T-helper 2 cell treated with Interferon-gamma antibody and Interleukin-4, amounts not matched to agents 5 μg/mL and 100 μg/mL, for 36 hours (primary cell): ENCODE results near the gene GNAQ.

Experiments
- DNase-seq: peaks from one replicate; pipeline ENCODE4 v3.0.0; 2021; ENCODE audit warnings: low spot score
- H3K27ac Mint-ChIP-seq: one replicate; pipeline ENCODE4 v1.8.0; 2021; ENCODE audit warnings: mild to moderate bottlenecking, mixed read lengths
- H3K27me3 Mint-ChIP-seq: one replicate; pipeline ENCODE4 v1.8.0; 2021; ENCODE audit warnings: low read depth, mixed read lengths
- H3K36me3 Mint-ChIP-seq: one replicate; pipeline ENCODE4 v1.8.0; 2021; ENCODE audit warnings: low read depth, mixed read lengths
- H3K4me1 Mint-ChIP-seq: one replicate; pipeline ENCODE4 v1.8.0; 2021; ENCODE audit warnings: low read depth, mixed read lengths
- H3K4me3 Mint-ChIP-seq: one replicate; pipeline ENCODE4 v1.8.0; 2022; ENCODE audit warnings: mild to moderate bottlenecking, moderate library complexity, mixed read lengths
- H3K9me3 Mint-ChIP-seq: one replicate; pipeline ENCODE4 v1.8.0; 2021; ENCODE audit warnings: mixed read lengths

GNAQ gene

DNA sequence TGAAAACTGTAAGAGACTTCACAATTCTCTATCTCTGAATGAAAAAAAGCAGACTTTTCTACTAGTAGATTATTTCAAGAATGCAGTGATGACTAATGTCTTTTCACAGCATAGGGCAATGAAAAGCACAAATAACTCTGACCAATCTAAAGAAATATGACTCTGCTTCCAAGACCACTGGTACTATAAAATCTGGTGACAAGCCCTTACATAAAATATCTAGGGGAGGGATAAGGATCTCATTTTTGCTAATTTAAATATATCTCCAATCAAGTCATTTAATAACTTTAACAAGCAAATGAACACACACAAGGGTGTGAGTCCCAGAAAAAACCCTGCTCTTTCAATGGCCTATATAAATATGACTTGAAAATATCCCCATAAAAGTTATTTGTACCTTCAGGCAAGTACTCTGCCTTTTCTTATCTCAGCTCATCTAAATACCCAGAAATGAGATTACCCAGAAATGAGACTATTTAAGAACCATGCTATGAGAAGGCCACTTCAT is 105.2 kb downstream of the GNAQ start:
- Mint-ChIP-seq H3K4me3 (peak overlapping the region; percentile 42), H3K27me3 (no peaks in the 10 kb centered on the region), H3K9me3 (no peaks in the 10 kb centered on the region), H3K27ac (peak overlapping the region; percentile 69), H3K4me1 (peaks cover 42% of the 10 kb centered on the region), H3K36me3 (peaks cover 36% of the 10 kb centered on the region)
- DNase-seq = no peak

DNA sequence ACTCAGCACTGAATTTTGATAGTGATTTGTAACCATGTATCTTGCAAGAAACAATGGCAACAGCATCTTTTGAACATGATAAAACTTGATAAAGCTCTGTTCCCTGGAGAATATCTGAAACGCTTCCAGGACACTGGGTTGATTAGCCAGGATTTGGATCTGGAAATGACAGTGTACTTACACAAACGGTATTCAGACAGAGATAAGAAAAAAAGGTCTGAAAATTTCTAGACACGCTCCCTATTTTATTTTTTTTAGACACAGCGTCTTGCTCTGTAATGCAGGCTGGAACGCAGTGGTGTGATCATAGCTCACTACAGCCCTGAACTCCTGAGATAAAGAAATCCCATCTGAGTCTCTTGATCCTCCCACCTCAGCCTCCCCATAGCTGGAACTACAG is 109.0 kb downstream of the GNAQ start:
- Mint-ChIP-seq H3K36me3 (peaks cover 41% of the 10 kb centered on the region), H3K27me3 (no peaks in the 10 kb centered on the region), H3K4me3 (no peak overlapping the region), H3K4me1 (peaks cover 41% of the 10 kb centered on the region), H3K9me3 (no peaks in the 10 kb centered on the region), H3K27ac (no peak overlapping the region)
- DNase-seq = no peak

DNA sequence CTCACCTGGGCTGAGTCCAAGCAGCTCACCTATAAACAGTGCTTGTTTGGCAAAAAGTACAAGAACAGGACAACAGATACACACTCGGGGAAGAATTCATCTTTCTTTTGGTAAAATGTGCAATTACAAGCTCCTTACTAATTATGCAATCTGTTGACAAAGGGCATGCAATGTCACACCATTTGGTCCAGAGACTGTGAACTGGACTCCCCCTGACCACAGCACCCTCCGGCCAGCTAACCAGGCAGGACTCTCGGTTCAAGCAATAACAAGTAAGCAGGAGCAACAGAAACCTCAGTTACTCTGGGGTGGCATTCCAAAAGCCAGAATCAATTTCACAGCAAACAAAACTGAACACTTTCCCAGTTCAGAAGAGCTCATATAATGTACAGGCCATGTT is 113.8 kb downstream of the GNAQ start:
- no peak for DNase-seq
- Mint-ChIP-seq H3K9me3 (peaks cover 8% of the 10 kb centered on the region), H3K27ac (no peak overlapping the region), H3K27me3 (no peaks in the 10 kb centered on the region), H3K4me3 (no peak overlapping the region), H3K4me1 (peaks cover 31% of the 10 kb centered on the region), H3K36me3 (peaks cover 58% of the 10 kb centered on the region)

DNA sequence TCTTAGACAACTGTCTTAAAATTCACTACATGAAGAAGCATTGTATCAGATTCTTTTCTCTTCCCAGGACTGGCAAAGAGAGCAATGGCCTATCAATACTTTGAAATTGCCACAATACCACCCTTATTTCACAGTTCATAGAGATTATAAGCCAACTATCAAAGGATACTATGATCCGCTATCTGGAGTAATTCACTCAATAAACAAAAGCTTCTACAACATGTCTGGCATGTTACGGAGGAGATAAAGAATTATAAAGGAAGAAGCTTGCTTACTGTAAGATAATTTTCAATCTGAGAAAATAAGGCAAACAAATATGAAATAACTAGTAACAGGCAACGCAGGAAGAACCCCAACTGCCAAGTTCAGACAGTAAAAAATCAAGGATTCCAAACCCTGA is 114.8 kb downstream of the GNAQ start:
- H3K4me3 Mint-ChIP-seq = peak overlapping the region; percentile 57
- H3K36me3 Mint-ChIP-seq = peaks cover 62% of the 10 kb centered on the region
- no peak for DNase-seq
- H3K4me1 Mint-ChIP-seq = peaks cover 37% of the 10 kb centered on the region
- peaks cover 17% of the 10 kb centered on the region for H3K9me3 Mint-ChIP-seq
- H3K27me3 Mint-ChIP-seq = no peaks in the 10 kb centered on the region
- H3K27ac Mint-ChIP-seq = peak overlapping the region; percentile 78

DNA sequence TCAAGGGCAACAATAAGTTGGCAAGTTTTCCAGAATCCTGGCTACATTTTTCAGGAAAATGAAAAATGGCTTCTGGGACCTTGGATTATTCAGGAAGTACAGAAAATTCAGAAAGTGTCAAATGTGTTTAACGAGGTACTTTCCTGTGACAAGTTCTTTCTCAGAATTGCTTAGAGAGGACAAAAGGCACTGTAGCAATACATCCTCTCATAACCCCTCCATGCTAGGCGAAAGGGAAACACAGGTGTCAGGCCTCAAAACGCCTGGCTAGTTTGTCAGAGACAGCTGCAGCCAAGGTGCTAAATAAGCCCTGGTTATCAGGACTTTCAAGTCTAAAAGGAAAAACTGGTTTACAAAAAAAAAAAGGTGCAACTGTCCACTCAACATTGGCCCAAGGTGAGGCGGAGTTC is 115.2 kb downstream of the GNAQ start:
- H3K9me3 Mint-ChIP-seq = peaks cover 21% of the 10 kb centered on the region
- peaks cover 63% of the 10 kb centered on the region for H3K36me3 Mint-ChIP-seq
- peak overlapping the region; percentile 57 for H3K4me3 Mint-ChIP-seq
- H3K27ac Mint-ChIP-seq = peak overlapping the region; percentile 78
- no peaks in the 10 kb centered on the region for H3K27me3 Mint-ChIP-seq
- H3K4me1 Mint-ChIP-seq = peaks cover 41% of the 10 kb centered on the region
- DNase-seq = no peak

DNA sequence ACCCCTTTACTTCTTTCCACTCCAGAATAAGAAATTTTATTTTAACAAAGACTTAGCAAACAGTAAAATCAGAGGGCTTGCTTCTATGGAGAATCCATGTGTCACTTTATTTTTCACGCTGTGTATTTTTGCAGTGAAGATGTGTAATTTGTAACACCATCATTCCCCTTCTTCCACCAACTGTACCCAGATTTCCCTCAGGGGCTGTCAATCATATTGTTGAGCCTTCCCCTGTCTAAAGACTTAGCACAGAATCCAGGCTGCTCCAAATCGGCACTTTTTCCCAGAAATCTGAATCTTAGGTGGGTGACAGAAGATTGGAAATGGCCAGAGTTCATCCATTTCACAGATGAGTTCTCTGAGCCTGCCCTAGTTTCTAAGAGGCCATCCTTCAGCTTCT is 115.9 kb downstream of the GNAQ start:
- H3K27me3 Mint-ChIP-seq = no peaks in the 10 kb centered on the region

DNA sequence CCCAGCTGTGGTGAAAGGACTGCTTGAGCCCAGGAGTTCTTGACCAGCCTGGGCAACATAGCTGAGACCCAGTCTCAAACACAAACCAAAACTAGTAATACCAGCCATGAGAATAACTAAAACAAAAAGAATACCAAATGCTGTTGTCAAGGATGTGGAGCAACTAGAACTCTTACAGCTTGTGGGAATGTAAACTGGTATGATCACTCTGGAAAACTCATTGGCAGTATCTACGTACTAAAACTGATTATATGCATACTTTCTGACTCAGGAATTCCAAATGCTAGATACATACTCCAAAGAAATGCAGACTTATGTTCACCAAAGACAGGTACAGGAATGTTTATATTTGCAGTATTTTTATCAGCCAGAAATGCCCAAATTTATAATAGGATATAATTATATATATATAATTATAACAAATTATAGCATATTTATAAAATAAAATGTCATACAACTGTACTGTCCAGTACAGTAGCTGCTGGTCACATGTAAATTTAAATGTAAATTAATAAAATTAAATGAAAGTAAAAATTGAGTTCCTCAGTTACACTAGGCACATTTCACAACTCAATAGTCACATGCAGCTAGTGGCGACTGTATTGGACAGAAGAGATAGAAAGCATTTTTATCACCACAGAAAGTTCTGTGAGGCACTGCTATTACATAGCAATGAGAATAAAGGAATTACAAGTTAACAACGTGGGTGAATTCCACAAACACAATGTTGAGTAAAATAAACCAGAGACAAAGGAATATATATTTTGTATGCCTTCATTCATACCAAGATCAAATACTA is 118.5 kb downstream of the GNAQ start:
- H3K9me3 Mint-ChIP-seq = peaks cover 25% of the 10 kb centered on the region
- no peak overlapping the region for H3K27ac Mint-ChIP-seq
- DNase-seq = no peak
- H3K4me3 Mint-ChIP-seq = no peak overlapping the region
- peaks cover 65% of the 10 kb centered on the region for H3K4me1 Mint-ChIP-seq
- peaks cover 58% of the 10 kb centered on the region for H3K36me3 Mint-ChIP-seq
- H3K27me3 Mint-ChIP-seq = no peaks in the 10 kb centered on the region

More for the DNA sequence above, 115.9 kb downstream of the GNAQ start:
- Mint-ChIP-seq H3K27ac (peak overlapping the region; percentile 78), H3K4me1 (peaks cover 48% of the 10 kb centered on the region), H3K4me3 (peak overlapping the region; percentile 57), H3K9me3 (peaks cover 25% of the 10 kb centered on the region), H3K36me3 (peaks cover 63% of the 10 kb centered on the region)
- DNase-seq = no peak

DNA sequence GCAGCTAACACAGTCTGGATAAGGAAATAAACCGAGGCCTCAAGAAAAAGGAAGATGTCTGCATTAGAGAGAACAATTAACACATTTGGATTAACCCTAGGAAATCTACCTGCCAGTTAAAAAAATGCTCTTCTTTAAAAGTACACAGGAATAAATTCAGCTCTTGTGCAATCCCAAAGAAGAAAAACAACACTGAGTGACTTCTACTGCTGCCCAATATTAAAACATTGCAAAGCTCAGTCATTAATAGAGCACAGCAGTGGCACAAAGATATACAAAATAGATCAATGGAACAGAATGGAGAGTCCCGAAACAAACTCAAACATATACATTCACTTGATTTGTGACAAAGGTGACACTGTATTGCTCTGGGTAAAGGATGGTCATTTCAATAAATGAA is 119.7 kb downstream of the GNAQ start:
- no peak overlapping the region for H3K27ac Mint-ChIP-seq
- peaks cover 25% of the 10 kb centered on the region for H3K9me3 Mint-ChIP-seq
- peaks cover 59% of the 10 kb centered on the region for H3K36me3 Mint-ChIP-seq
- no peak for DNase-seq
- no peaks in the 10 kb centered on the region for H3K27me3 Mint-ChIP-seq
- peak overlapping the region; percentile 35 for H3K4me3 Mint-ChIP-seq
- peaks cover 68% of the 10 kb centered on the region for H3K4me1 Mint-ChIP-seq

DNA sequence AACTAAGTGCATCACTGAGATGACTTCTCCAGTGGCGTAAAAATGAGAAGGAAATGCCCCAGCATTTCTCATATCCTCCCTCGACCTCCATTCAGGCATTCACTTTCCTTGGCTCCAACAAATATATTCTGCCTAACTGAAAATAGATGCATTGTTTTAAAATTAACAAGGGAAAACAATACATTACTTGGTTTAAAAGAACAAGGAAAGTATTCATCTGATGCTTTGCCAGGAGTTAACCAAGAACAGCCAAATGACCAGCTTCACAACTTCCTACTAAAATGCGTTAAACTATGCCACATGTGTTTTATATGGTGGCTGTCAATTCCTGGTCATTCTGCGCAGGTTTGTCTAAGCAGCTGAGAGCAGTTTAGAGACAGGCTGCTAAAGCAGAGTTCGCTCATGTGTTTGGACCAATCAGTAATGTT is 121.4 kb downstream of the GNAQ start:
- Mint-ChIP-seq H3K27me3 (no peaks in the 10 kb centered on the region), H3K9me3 (peaks cover 25% of the 10 kb centered on the region), H3K36me3 (peaks cover 55% of the 10 kb centered on the region), H3K27ac (peak overlapping the region; percentile 96), H3K4me1 (peaks cover 61% of the 10 kb centered on the region), H3K4me3 (peak overlapping the region; percentile 63)
- DNase-seq = no peak

DNA sequence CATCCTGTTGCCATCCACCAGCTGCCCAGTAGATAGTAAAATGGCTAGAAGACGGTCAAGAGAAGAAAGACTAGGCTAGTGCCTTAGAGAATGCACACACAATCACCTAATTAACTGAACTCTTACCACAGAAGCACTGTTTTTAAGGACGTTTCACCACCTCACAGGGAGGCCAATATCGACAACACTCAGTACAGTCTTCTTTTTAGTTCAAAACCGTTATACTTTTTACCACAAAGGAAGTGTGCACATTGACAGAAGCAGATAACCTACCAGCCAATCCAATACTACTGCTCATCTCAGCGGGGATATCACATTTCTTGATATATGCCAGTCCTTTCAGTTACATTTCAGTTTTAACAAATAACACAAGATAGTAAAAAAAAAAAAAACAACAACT is 122.3 kb downstream of the GNAQ start:
- peaks cover 66% of the 10 kb centered on the region for H3K4me1 Mint-ChIP-seq
- H3K36me3 Mint-ChIP-seq = peaks cover 58% of the 10 kb centered on the region
- peaks cover 25% of the 10 kb centered on the region for H3K9me3 Mint-ChIP-seq
- peak overlapping the region; percentile 84 for H3K4me3 Mint-ChIP-seq
- peak overlapping the region; percentile 96 for H3K27ac Mint-ChIP-seq
- no peaks in the 10 kb centered on the region for H3K27me3 Mint-ChIP-seq
- DNase-seq = peak; percentile 45

DNA sequence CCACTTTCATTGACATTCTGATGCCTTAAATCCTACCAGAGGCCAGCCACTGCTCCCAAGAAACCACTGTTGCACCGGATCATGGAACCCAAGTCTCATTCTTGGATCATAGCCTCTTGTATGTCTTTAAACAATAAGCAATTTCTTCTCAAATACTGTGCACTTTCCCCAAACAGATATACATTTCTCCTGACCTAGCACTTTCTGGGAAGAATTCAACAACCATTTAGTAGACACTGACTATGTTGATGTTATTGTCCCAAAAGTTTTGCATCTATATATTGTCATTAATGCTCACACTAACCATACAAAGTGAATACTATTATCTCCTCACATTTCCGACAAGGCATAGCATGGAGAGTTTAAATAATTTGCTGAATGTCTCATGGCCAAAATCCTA is 123.3 kb downstream of the GNAQ start:
- Mint-ChIP-seq H3K4me1 (peaks cover 68% of the 10 kb centered on the region), H3K27me3 (no peaks in the 10 kb centered on the region), H3K9me3 (peaks cover 17% of the 10 kb centered on the region), H3K27ac (peak overlapping the region; percentile 96), H3K36me3 (peaks cover 51% of the 10 kb centered on the region), H3K4me3 (peak overlapping the region; percentile 84)
- no peak for DNase-seq

DNA sequence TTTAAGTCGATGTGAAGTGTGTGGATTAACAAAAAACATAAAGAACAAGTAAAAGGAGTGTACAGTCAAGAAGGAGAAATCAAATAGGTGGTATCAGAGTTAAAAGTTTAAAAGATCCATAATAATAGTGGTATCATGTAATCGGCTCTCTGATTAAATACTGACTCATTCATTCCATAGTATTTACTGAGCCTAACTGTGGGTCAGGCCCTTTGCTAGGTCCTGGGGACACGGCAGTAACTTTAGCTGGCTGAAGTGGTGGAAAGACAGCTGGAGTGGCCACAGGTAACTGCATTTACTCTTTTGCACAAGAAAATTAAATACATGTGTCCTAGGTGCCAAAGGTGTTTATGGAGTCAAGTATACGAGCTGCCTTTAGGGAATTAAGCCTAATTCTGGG is 124.0 kb downstream of the GNAQ start:
- H3K27me3 Mint-ChIP-seq = no peaks in the 10 kb centered on the region
- peaks cover 15% of the 10 kb centered on the region for H3K9me3 Mint-ChIP-seq
- peaks cover 47% of the 10 kb centered on the region for H3K36me3 Mint-ChIP-seq
- peaks cover 74% of the 10 kb centered on the region for H3K4me1 Mint-ChIP-seq
- no peak for DNase-seq
- peak overlapping the region; percentile 35 for H3K4me3 Mint-ChIP-seq
- H3K27ac Mint-ChIP-seq = no peak overlapping the region

DNA sequence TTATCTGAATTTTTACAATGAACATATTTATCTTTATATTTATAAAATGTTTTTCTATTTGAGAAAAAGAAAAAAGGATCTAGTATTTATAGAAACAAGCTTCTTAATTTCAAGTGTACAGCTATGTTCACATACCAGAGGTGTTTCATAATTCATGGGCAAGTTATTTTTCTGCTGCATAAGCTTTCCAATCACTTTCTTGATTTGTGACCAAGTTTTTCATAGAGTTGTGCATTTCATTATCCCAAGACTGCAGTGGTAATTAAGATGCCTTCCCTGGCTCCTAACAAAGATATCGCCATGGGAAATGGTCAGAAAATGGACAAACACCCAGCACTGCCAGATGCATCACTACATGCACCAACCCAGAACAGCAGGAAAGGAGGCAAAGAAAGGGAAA is 124.6 kb downstream of the GNAQ start:
- Mint-ChIP-seq H3K36me3 (peaks cover 42% of the 10 kb centered on the region), H3K4me1 (peaks cover 74% of the 10 kb centered on the region), H3K27me3 (no peaks in the 10 kb centered on the region), H3K4me3 (peak overlapping the region; percentile 35), H3K9me3 (peaks cover 10% of the 10 kb centered on the region), H3K27ac (peak overlapping the region; percentile 23)
- no peak for DNase-seq

DNA sequence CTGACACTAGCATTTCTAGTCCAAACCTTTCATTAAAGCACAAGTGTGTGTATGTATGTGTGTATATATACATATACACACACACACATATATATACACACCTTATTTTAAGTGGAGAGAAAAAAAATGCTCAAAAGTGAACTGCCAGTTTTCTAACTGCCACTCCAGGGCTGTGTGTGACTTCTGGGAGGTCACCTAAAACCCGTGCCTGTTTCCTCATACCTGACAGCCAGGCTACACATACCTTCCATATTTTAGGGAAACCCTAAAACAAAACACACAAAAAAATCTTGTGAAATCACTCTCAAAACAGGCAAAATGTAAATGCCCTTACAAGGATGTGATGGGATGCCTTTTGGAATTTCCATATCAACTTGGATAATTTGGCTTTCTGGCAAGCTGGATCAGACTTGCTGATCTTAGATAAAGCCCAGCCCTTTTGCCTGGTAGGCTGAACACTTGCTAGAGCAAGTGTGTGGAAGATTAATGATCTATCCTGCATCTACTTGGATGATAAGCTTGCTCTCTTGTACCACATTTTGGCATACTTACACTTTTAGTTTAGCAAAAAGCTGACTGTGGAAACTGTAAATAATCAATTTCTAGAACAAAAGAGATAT is 127.8 kb downstream of the GNAQ start:
- Mint-ChIP-seq H3K4me3 (no peak overlapping the region), H3K27ac (no peak overlapping the region), H3K36me3 (peaks cover 45% of the 10 kb centered on the region), H3K27me3 (no peaks in the 10 kb centered on the region), H3K9me3 (no peaks in the 10 kb centered on the region), H3K4me1 (peaks cover 68% of the 10 kb centered on the region)
- DNase-seq = no peak
